SK-N-SH (cell line): ENCODE measurements around the gene UBL7. TPM values are rescaled to one million over a fixed set of nuclear protein-coding genes. Genes with fewer than 3 reads are reported as not detected.

Source experiments
- CTCF ChIA-PET: fragments of 300-600, 350-600 bp; formaldehyde crosslinking; extraction: SDS; loops from one replicate; lab custom pipeline; 2021; lab: Yijun Ruan, JAX
- POLR2A ChIA-PET: fragments of 350-600 bp; sonication (Branson Sonifier 250); formaldehyde crosslinking; extraction: SDS; loops from one replicate; lab custom pipeline; 2020; ENCODE audit warnings: antibody characterized with exemption, inconsistent platforms; lab: Yijun Ruan, JAX
- DNase-seq: peaks from one replicate; pipeline ENCODE4 v3.0.0; 2012
- H2AFZ ChIP-seq: fragments of 200-600 bp; sonication (generic); 2 replicates; pipeline ENCODE4 v1.8.1; 2016; ENCODE audit warnings: antibody characterized with exemption, mild to moderate bottlenecking, low read depth
- H3F3A ChIP-seq: fragments of 200-600 bp; sonication (generic); replicated peaks from 2 replicates; pipeline ENCODE3; 2016; ENCODE audit warnings: antibody characterized with exemption, mild to moderate bottlenecking; ENCODE audit not compliant: insufficient read depth
- H3K27ac ChIP-seq, 2 experiments: fragments of 200-500 bp in 1 of 2; fragments of 200-600 bp in 1 of 2; sonication (Bioruptor generic) in 1 of 2; sonication (generic), shearing (Covaris generic) in 1 of 2; 2 replicates each; pipeline versions ENCODE4 v1.5.1 to v1.6.1; 2014 to 2016; ENCODE audit warnings: low read depth in 2 of 2, inconsistent platforms in 1 of 2, low read length in 1 of 2, mild to moderate bottlenecking in 1 of 2, mixed read lengths in 1 of 2
- H3K27me3 ChIP-seq: fragments of 200-600 bp; sonication (generic), shearing (Covaris generic); 2 replicates; pipeline ENCODE4 v1.6.1; 2016; ENCODE audit warnings: mixed run types; ENCODE audit not compliant: insufficient read depth
- H3K36me3 ChIP-seq, 2 experiments: fragments of 200-500 bp in 1 of 2; fragments of 200-600 bp in 1 of 2; sonication (Bioruptor generic) in 1 of 2; sonication (generic) in 1 of 2; replicated peaks in 1 of 2; 2 replicates each; pipeline versions ENCODE3 to v1.5.1; 2014 to 2016; ENCODE audit warnings: low read length in 1 of 2, mild to moderate bottlenecking in 1 of 2; ENCODE audit not compliant: insufficient read depth in 2 of 2, control insufficient read depth in 1 of 2
- H3K4me1 ChIP-seq, 2 experiments: fragments of 200-500 bp in 1 of 2; fragments of 200-600 bp in 1 of 2; sonication (Bioruptor generic) in 1 of 2; sonication (generic), shearing (Covaris generic) in 1 of 2; 2 replicates each; pipeline versions ENCODE4 v1.5.1 to v1.6.1; 2014 to 2016; ENCODE audit warnings: low read depth in 1 of 2, low read length in 1 of 2, mixed run types in 1 of 2; ENCODE audit not compliant: insufficient read depth in 2 of 2, control insufficient read depth in 1 of 2
- H3K4me2 ChIP-seq: fragments of 200-600 bp; sonication (generic), shearing (Covaris generic); 2 replicates; pipeline ENCODE4 v1.6.1; 2017; ENCODE audit warnings: mixed run types
- H3K4me3 ChIP-seq, 2 experiments: fragments of 200-500 bp in 1 of 2; fragments of 200-600 bp in 1 of 2; sonication (Bioruptor generic) in 1 of 2; sonication (generic), shearing (Covaris generic) in 1 of 2; 2 replicates each; pipeline versions ENCODE4 v1.5.1 to v1.8.1; 2014 to 2016; ENCODE audit warnings: low read depth in 2 of 2, inconsistent platforms in 1 of 2, low read length in 1 of 2, mild to moderate bottlenecking in 1 of 2, mixed read lengths in 1 of 2, moderate library complexity in 1 of 2
- H3K79me2 ChIP-seq: fragments of 200-600 bp; sonication (generic); 2 replicates; pipeline ENCODE4 v1.8.1; 2017; ENCODE audit warnings: mild to moderate bottlenecking; ENCODE audit not compliant: insufficient read depth
- H3K9ac ChIP-seq: fragments of 200-600 bp; sonication (generic); 2 replicates; pipeline ENCODE4 v1.6.1; 2017; ENCODE audit warnings: mixed run types
- H3K9me2 ChIP-seq: fragments of 200-600 bp; sonication (generic); 2 replicates; pipeline ENCODE4 v1.6.1; 2017; ENCODE audit warnings: mixed run types
- H3K9me3 ChIP-seq: fragments of 200-600 bp; sonication (generic); 2 replicates; pipeline ENCODE4 v1.6.1; 2017; ENCODE audit warnings: mixed run types, mild to moderate bottlenecking, moderate library complexity
- H4K20me1 ChIP-seq: fragments of 200-600 bp; sonication (generic); 2 replicates; pipeline ENCODE4 v1.6.1; 2017; ENCODE audit warnings: mild to moderate bottlenecking, mixed run types; ENCODE audit not compliant: insufficient read depth
- CTCF ChIP-seq: fragments of 200-600 bp; sonication (generic); IDR thresholded peaks from 2 replicates; pipeline ENCODE4 v1.6.1; 2017; ENCODE audit warnings: antibody characterized with exemption, mild to moderate bottlenecking, moderate library complexity
- IRF3 ChIP-seq: fragments of 150-350 bp; IDR thresholded peaks from 2 replicates; pipeline ENCODE4 v1.6.1; 2016; ENCODE audit warnings: mild to moderate bottlenecking, low read depth, low read length
- MEF2A ChIP-seq: IDR thresholded peaks from 2 replicates; pipeline ENCODE4 v1.4.0; 2012; ENCODE audit warnings: low read depth, borderline replicate concordance
- NRF1 ChIP-seq: IDR thresholded peaks from 2 replicates; pipeline ENCODE4 v1.6.1; 2012; ENCODE audit warnings: low read depth, mild to moderate bottlenecking, low read length
- PBX3 ChIP-seq: IDR thresholded peaks from 2 replicates; pipeline ENCODE4; 2012
- RAD21 ChIP-seq: IDR thresholded peaks from 2 replicates; pipeline ENCODE4 v1.6.1; 2012; ENCODE audit warnings: mild to moderate bottlenecking, low read length
- RFX5 ChIP-seq: IDR thresholded peaks from 2 replicates; pipeline ENCODE4 v1.6.1; 2012; ENCODE audit warnings: mild to moderate bottlenecking, improper control_type of control experiment, low read length
- SIN3A ChIP-seq: IDR thresholded peaks from 2 replicates; pipeline ENCODE4 v1.6.1; 2012; ENCODE audit warnings: low read depth, mild to moderate bottlenecking, low read length, moderate library complexity, borderline replicate concordance
- TAF1 ChIP-seq: IDR thresholded peaks from 2 replicates; pipeline ENCODE4 v1.6.1; 2012; ENCODE audit warnings: low read depth, mild to moderate bottlenecking, low read length, moderate library complexity, borderline replicate concordance
- TCF12 ChIP-seq: IDR thresholded peaks from 2 replicates; pipeline ENCODE4 v1.4.0; 2012
- TEAD4 ChIP-seq: IDR thresholded peaks from 2 replicates; pipeline ENCODE4 v1.4.0; 2012; ENCODE audit warnings: mild to moderate bottlenecking, borderline replicate concordance; ENCODE audit not compliant: insufficient read depth
- USF1 ChIP-seq: IDR thresholded peaks from 2 replicates; pipeline ENCODE4 v1.4.0; 2012; ENCODE audit warnings: low read depth, borderline replicate concordance
- ZBTB33 ChIP-seq: IDR thresholded peaks from 2 replicates; pipeline ENCODE4 v1.4.0; 2012; ENCODE audit warnings: low read depth, borderline replicate concordance
- polyA plus RNA-seq, 3 experiments: library from polyadenylated mRNA; depleted of rRNA; stranded (reverse); fragments of >200 nt; gene quantifications; 2 replicates each; pipeline ENCODE4 v1.2.3, GENCODE V29; 2012

Gene UBL7
- polyA plus RNA-seq, 1 of the 3 experiments (the other 2 are of a cell fraction): 81.1 TPM

GRCh38 chr15:74464216-74464615 is 3.3 kb upstream of the UBL7 start (continued):
- TF ChIP-seq ZBTB33 (no peak), TAF1 (no peak)

- H3K79me2 ChIP-seq: peaks cover 28% of the 10 kb centered on the region
- H4K20me1 ChIP-seq: no peaks in the 10 kb centered on the region
- TF ChIP-seq SIN3A (no peak), CTCF (no peak), RAD21 (no peak), TCF12 (no peak), NRF1 (no peak), IRF3 (no peak), MEF2A (no peak), PBX3 (no peak), TAF1 (no peak), USF1 (no peak), RFX5 (no peak), TEAD4 (no peak)
- H3F3A ChIP-seq: peaks cover 4% of the 10 kb centered on the region
- no peaks in the 10 kb centered on the region for H3K27me3 ChIP-seq
- no peaks in the 10 kb centered on the region for H3K9me2 ChIP-seq
- H3K36me3 ChIP-seq: peaks cover 3 to 19% of the 10 kb centered on the region in 2 experiments
- H3K9ac ChIP-seq: no peak overlapping the region
- H3K4me2 ChIP-seq: no peak overlapping the region
- ChIA-PET CTCF (no interaction called here), POLR2A (no interaction called here)
- DNase-seq: no peak
- H2AFZ ChIP-seq: no peak overlapping the region
- H3K4me1 ChIP-seq: peaks cover 0 to 6% of the 10 kb centered on the region in 2 experiments; a peak in 1 of 4 replicates
- H3K9me3 ChIP-seq: no peaks in the 10 kb centered on the region
- H3K4me3 ChIP-seq: no peak overlapping the region
- no peak overlapping the region for H3K27ac ChIP-seq
Measured at GRCh38 chr15:74463634-74464033, 2.7 kb upstream of the UBL7 start.
